ENCODE data around the gene GAPVD1.
"Not testable (repeated sequence)": the region's sequence is repeated elsewhere in the genome, so short reads cannot be mapped to it uniquely, and the experiment has no call there.

The GAPVD1 gene

DNA sequence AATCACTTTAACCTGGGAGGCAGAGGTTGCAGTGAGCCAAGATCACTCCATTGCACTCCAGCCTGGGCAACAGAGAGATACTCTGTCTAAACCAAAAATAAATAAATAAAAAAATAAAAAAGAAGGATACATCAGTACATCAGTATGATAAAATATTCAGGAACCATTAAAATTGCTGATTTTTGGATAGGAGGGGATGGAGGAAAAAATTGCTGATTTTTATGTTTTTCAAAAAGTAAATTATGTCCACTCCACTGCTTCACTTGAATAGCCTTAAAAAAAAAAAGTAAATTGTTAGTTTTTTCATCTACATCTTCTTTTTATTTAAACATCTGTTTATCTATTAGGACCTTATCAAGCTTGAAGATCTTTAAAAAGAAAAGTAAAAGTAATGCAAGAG is 7.4 kb upstream of the GAPVD1 start:
- H3K9ac ChIP-seq (ENCODE audit: low read length in 5 of 5), result no peak overlapping the region
- H3K27ac ChIP-seq (ENCODE audit: low read depth, low read length), result no peak overlapping the region
- H3K4me1 ChIP-seq (ENCODE audit: control insufficient read depth in 5 of 5, insufficient read depth in 5 of 5, low read length in 5 of 5), result no peaks in the 10 kb centered on the region
- no peaks in the 10 kb centered on the region for H3K9me3 ChIP-seq (ENCODE audit: control insufficient read depth in 5 of 5, low read length in 5 of 5)
- H3K27me3 ChIP-seq (ENCODE audit: control insufficient read depth in 5 of 5, insufficient read depth in 4 of 5, low read length in 5 of 5), result no peaks in the 10 kb centered on the region
- H3K4me3 ChIP-seq (ENCODE audit: low read depth in 1 of 5, low read length in 5 of 5), result no peak overlapping the region
- no peaks in the 10 kb centered on the region for H3K36me3 ChIP-seq (ENCODE audit: control insufficient read depth in 5 of 5, insufficient read depth in 5 of 5, low read length in 5 of 5)

GRCh38 chr9:125255781-125256391 is 5.7 kb upstream of the GAPVD1 start:
- H3K9ac ChIP-seq (ENCODE audit: low read length in 5 of 5), result no peak overlapping the region
- peaks cover 0 to 2% (median 0%) of the 10 kb centered on the region in 5 donors for H3K4me1 ChIP-seq (ENCODE audit: control insufficient read depth in 5 of 5, insufficient read depth in 5 of 5, low read length in 5 of 5)
- no peaks in the 10 kb centered on the region for H3K36me3 ChIP-seq (ENCODE audit: control insufficient read depth in 5 of 5, insufficient read depth in 5 of 5, low read length in 5 of 5)
- H3K9me3 ChIP-seq (ENCODE audit: control insufficient read depth in 5 of 5, low read length in 5 of 5), result no peaks in the 10 kb centered on the region
- H3K27me3 ChIP-seq (ENCODE audit: control insufficient read depth in 5 of 5, insufficient read depth in 4 of 5, low read length in 5 of 5), result no peaks in the 10 kb centered on the region
- H3K27ac ChIP-seq (ENCODE audit: low read depth, low read length), result no peak overlapping the region
- no peak overlapping the region for H3K4me3 ChIP-seq (ENCODE audit: low read depth in 1 of 5, low read length in 5 of 5)

DNA sequence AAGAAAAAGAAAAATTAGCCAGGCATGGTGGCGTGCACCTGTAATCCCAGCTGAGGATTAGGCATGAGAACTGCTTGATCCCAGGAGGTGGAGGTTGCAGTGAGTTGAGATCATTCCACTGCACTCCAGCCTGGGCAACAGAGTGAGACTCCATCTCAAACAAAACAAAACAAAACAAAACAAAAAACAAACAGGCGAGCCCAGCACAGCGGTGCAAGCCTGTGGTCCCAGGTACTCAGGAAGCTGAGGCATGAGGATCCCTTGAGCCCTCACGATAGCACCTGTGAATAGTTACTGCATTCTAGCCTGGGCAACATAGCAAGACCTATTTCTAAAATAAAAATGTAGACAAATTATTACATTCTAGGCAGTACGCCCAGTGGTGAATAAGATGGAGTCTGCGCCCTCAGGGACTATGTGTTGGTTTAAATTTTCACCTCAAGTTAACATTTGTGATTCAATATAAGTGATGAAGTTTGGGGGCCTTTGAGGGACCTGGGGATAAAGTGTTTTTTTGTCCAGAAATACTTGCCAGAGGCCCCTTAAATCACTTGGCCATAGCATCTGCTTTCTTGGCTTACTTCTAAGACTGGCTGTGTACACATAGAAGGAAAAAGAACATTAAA is 3.4 kb upstream of the GAPVD1 start:
- peaks cover 0 to 15% (median 12%) of the 10 kb centered on the region in 5 donors for H3K4me1 ChIP-seq (ENCODE audit: control insufficient read depth in 5 of 5, insufficient read depth in 5 of 5, low read length in 5 of 5)
- H3K27ac ChIP-seq (ENCODE audit: low read depth, low read length), result no peak overlapping the region
- no peaks in the 10 kb centered on the region for H3K36me3 ChIP-seq (ENCODE audit: control insufficient read depth in 5 of 5, insufficient read depth in 5 of 5, low read length in 5 of 5)
- no peaks in the 10 kb centered on the region for H3K27me3 ChIP-seq (ENCODE audit: control insufficient read depth in 5 of 5, insufficient read depth in 4 of 5, low read length in 5 of 5)
- H3K4me3 ChIP-seq (ENCODE audit: low read depth in 1 of 5, low read length in 5 of 5), result no peak overlapping the region
- H3K9ac ChIP-seq (ENCODE audit: low read length in 5 of 5), result no peak overlapping the region
- H3K9me3 ChIP-seq (ENCODE audit: control insufficient read depth in 5 of 5, low read length in 5 of 5), result no peaks in the 10 kb centered on the region

DNA sequence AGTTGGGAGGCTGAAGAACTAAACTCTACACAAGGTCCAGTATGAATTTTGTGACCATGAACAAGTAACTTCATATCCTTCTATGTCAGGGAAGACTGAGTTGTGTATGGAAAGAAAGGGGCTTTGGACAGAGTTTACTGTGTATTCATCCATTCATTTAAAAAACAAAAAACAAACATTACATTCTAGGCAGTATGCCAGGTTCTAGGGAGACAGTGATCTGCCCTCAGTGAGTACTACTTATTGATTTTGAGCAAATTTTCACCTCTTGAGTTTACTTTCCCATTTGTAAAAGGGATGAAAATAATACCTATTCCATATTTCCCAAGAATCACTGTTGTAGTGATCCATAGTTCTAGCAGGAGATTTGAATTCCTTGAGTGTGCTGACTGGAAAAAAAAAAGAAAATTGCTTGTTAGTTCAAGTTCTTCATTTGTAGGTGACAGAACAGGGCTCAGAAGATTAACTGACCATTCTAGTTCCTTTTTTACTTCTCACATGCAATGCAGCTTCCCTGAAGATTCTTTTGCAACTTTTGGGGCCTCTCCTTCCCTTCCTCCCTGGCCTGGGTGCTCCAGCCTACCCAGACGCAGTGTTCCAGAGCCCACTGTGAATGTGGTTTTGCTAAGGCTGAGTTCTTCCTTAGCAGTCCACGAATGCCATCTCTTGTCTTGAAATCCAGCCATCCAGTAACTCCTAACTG is 2.6 kb upstream of the GAPVD1 start:
- no peaks in the 10 kb centered on the region for H3K27me3 ChIP-seq (ENCODE audit: control insufficient read depth in 5 of 5, insufficient read depth in 4 of 5, low read length in 5 of 5)
- H3K9ac ChIP-seq (ENCODE audit: low read length in 5 of 5), result peak overlapping the region in 1 of 5 donors; percentile 6
- no peak overlapping the region for H3K27ac ChIP-seq (ENCODE audit: low read depth, low read length)
- H3K36me3 ChIP-seq (ENCODE audit: control insufficient read depth in 5 of 5, insufficient read depth in 5 of 5, low read length in 5 of 5), result peaks cover 0 to 4% (median 0%) of the 10 kb centered on the region in 5 donors
- H3K4me3 ChIP-seq (ENCODE audit: low read depth in 1 of 5, low read length in 5 of 5), result no peak overlapping the region
- H3K4me1 ChIP-seq (ENCODE audit: control insufficient read depth in 5 of 5, insufficient read depth in 5 of 5, low read length in 5 of 5), result peaks cover 0 to 19% (median 15%) of the 10 kb centered on the region in 5 donors
- no peaks in the 10 kb centered on the region for H3K9me3 ChIP-seq (ENCODE audit: control insufficient read depth in 5 of 5, low read length in 5 of 5)

DNA sequence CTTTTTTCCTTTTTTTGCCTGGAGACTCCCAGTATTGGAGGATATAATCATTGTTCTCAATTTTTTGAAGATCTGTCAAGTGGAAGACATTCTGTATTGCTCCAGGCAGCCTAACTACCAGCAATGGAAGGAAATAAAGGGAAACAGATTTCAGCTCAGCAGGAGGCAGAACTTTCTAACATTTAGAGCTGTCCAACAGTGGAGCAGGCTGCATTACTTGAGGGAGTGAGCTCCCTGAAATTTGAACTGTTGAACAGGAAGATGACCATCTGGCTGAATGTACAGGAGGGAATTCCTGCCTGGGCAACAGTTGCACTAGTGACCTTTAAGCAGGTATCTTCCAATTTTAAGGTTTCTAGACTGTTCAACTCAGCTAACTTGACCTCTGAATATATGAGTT is 1.1 kb upstream of the GAPVD1 start:
- peaks cover 0 to 19% (median 16%) of the 10 kb centered on the region in 5 donors for H3K4me1 ChIP-seq (ENCODE audit: control insufficient read depth in 5 of 5, insufficient read depth in 5 of 5, low read length in 5 of 5)
- no peak overlapping the region for H3K27ac ChIP-seq (ENCODE audit: low read depth, low read length)
- no peak overlapping the region for H3K9ac ChIP-seq (ENCODE audit: low read length in 5 of 5)
- H3K36me3 ChIP-seq (ENCODE audit: control insufficient read depth in 5 of 5, insufficient read depth in 5 of 5, low read length in 5 of 5), result peaks cover 0 to 9% (median 3%) of the 10 kb centered on the region in 5 donors
- H3K27me3 ChIP-seq (ENCODE audit: control insufficient read depth in 5 of 5, insufficient read depth in 4 of 5, low read length in 5 of 5), result no peaks in the 10 kb centered on the region
- H3K4me3 ChIP-seq (ENCODE audit: low read depth in 1 of 5, low read length in 5 of 5), result no peak overlapping the region
- no peaks in the 10 kb centered on the region for H3K9me3 ChIP-seq (ENCODE audit: control insufficient read depth in 5 of 5, low read length in 5 of 5)

- Histone ChIP-seq H3K4me3 (ENCODE audit: low read depth in 1 of 5, low read length in 5 of 5) (peak overlapping the region; percentile 83 to 96 (median 93)), H3K27me3 (ENCODE audit: control insufficient read depth in 5 of 5, insufficient read depth in 4 of 5, low read length in 5 of 5) (no peaks in the 10 kb centered on the region), H3K9ac (ENCODE audit: low read length in 5 of 5) (peak overlapping the region; percentile 82 to 97 (median 95)), H3K27ac (ENCODE audit: low read depth, low read length) (peak overlapping the region; percentile 88), H3K9me3 (ENCODE audit: control insufficient read depth in 5 of 5, low read length in 5 of 5) (no peaks in the 10 kb centered on the region), H3K36me3 (ENCODE audit: control insufficient read depth in 5 of 5, insufficient read depth in 5 of 5, low read length in 5 of 5) (peaks cover 0 to 9% (median 3%) of the 10 kb centered on the region in 5 donors), H3K4me1 (ENCODE audit: control insufficient read depth in 5 of 5, insufficient read depth in 5 of 5, low read length in 5 of 5) (peaks cover 0 to 19% (median 16%) of the 10 kb centered on the region in 5 donors)
Observed at GRCh38 chr9:125262294-125262991, 817 bp downstream of the GAPVD1 start.

GRCh38 chr9:125264068-125264467 is 2.4 kb downstream of the GAPVD1 start:
- H3K27me3 ChIP-seq (ENCODE audit: control insufficient read depth in 5 of 5, insufficient read depth in 4 of 5, low read length in 5 of 5); H3K27ac ChIP-seq (ENCODE audit: low read depth, low read length): not testable (repeated sequence)
- H3K4me1 ChIP-seq (ENCODE audit: control insufficient read depth in 5 of 5, insufficient read depth in 5 of 5, low read length in 5 of 5), result peaks cover 0 to 29% (median 23%) of the 10 kb centered on the region in 5 donors

DNA sequence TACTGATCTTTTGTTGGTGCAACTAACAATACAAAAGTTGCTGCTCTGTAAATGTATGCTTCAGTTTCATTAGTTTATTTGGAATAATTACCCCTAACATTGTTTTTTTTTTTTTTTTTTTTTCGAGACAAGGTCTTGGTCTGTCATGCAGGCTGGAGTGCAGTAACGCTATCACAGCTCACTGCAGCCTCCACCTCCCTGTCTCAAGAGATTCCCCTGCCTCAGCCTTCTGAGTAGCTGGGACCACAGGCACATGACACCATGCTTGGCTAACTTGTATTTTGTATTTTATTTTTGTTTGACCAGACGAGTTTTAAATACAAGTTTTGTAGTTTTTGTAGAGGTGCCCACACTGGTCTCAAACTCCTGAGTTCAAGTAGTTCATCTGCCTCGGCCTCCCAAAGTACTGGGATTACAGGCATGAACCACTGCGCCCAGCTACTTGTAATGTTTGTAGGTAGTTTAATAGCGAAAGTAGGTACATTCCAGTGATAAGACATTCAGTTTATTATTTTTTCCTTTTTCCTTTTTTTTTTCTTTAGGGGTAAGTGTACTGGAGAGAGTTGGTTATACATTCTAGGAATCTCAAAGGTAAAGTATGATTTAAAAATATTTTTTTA is 6.9 kb downstream of the GAPVD1 start:
- Histone ChIP-seq H3K27ac (ENCODE audit: low read depth, low read length) (no peak overlapping the region), H3K4me1 (ENCODE audit: control insufficient read depth in 5 of 5, insufficient read depth in 5 of 5, low read length in 5 of 5) (peaks cover 0 to 25% (median 16%) of the 10 kb centered on the region in 5 donors), H3K4me3 (ENCODE audit: low read depth in 1 of 5, low read length in 5 of 5) (no peak overlapping the region), H3K27me3 (ENCODE audit: control insufficient read depth in 5 of 5, insufficient read depth in 4 of 5, low read length in 5 of 5) (no peaks in the 10 kb centered on the region), H3K36me3 (ENCODE audit: control insufficient read depth in 5 of 5, insufficient read depth in 5 of 5, low read length in 5 of 5) (peaks cover 0 to 8% (median 3%) of the 10 kb centered on the region in 5 donors), H3K9ac (ENCODE audit: low read length in 5 of 5) (peak overlapping the region in 2 of 5 donors; percentile 2 to 11), H3K9me3 (ENCODE audit: control insufficient read depth in 5 of 5, low read length in 5 of 5) (no peaks in the 10 kb centered on the region)

More at GRCh38 chr9:125264068-125264467, 2.4 kb downstream of the GAPVD1 start:
- H3K9ac ChIP-seq (ENCODE audit: low read length in 5 of 5); H3K9me3 ChIP-seq (ENCODE audit: control insufficient read depth in 5 of 5, low read length in 5 of 5); H3K36me3 ChIP-seq (ENCODE audit: control insufficient read depth in 5 of 5, insufficient read depth in 5 of 5, low read length in 5 of 5); H3K4me3 ChIP-seq (ENCODE audit: low read depth in 1 of 5, low read length in 5 of 5): not testable (repeated sequence)

- H3K4me1 ChIP-seq (ENCODE audit: control insufficient read depth in 5 of 5, insufficient read depth in 5 of 5, low read length in 5 of 5), result peaks cover 0 to 23% (median 13%) of the 10 kb centered on the region in 5 donors
- no peak overlapping the region for H3K27ac ChIP-seq (ENCODE audit: low read depth, low read length)
- H3K9ac ChIP-seq (ENCODE audit: low read length in 5 of 5), result peak overlapping the region in 2 of 5 donors; percentile 2 to 11
- no peaks in the 10 kb centered on the region for H3K27me3 ChIP-seq (ENCODE audit: control insufficient read depth in 5 of 5, insufficient read depth in 4 of 5, low read length in 5 of 5)
- peaks cover 0 to 4% (median 0%) of the 10 kb centered on the region in 5 donors for H3K36me3 ChIP-seq (ENCODE audit: control insufficient read depth in 5 of 5, insufficient read depth in 5 of 5, low read length in 5 of 5)
- H3K4me3 ChIP-seq (ENCODE audit: low read depth in 1 of 5, low read length in 5 of 5), result no peak overlapping the region
- no peaks in the 10 kb centered on the region for H3K9me3 ChIP-seq (ENCODE audit: control insufficient read depth in 5 of 5, low read length in 5 of 5)
Observed at GRCh38 chr9:125269014-125269397, 7.4 kb downstream of the GAPVD1 start.
